HTERT RPE-1 (cell line): Measurements from ENCODE around the gene TAAR9.
"Not testable (repeated sequence)": the region's sequence is repeated elsewhere in the genome, so short reads cannot be mapped to it uniquely, and the experiment has no call there.

ENCODE experiments used
- in situ Hi-C: fragments of 300-500 bp; cut with MboI; formaldehyde crosslinking; loops from 4 replicates; pipeline ENCODE4 v1.14.3; 2020; ENCODE audit warnings: low sequenced_read_pairs

The TAAR9 gene

DNA sequence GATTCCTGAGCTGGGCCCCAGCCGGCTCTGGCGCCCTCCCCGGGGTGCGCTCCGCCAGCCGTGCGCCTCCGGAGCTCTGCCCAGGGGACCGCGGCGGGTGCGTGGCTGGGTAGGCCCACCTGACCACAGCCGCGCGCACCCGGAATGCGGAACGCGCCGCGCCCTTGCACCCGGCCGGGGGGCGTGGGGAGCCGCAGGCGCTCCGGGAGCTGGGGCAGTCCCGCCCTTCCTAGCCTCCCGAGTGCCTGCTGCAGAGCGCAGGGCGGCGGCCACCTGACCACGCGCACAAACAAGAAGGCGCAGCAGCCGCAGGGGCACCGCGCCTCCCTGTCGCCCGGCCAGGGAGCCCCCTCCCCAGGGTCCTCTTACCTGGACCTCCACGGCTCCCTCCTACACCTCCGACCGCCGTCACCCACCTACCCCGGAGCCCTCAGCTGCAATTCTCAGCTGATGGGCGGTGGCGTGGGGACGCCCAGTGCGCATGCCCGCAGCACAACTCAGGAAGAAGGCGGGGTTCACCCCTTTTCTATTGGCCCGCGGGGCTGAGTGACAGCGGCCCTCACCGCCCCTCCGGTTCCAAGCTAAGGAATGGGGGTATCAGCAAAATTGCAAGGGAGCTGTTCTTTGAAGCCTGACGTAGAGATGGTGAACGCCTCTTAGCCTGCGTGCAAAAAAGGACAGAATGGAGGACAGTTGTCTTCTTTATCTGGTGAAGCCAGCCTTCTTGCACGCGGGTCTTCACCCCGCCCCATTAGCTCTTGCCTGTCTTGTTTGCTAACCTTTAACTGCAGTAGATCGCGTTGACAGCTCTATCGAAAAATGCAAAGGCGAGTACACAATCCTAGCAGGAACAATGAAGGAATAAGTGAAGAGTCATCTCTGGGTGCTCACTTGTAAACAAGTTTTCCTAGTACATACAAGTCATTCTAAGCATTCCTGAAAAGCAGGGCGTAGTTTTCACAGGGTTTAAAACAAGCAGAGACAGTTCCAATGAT, 25.1 kb upstream of the TAAR9 start, which contains the start of gene STX7:
Gene STX7, minus strand, starts transcription at position 479 of the 995 bp plus-strand sequence. CDS start 9,586 bp downstream, outside the sequence.
- in situ Hi-C loops = no loop called here

DNA sequence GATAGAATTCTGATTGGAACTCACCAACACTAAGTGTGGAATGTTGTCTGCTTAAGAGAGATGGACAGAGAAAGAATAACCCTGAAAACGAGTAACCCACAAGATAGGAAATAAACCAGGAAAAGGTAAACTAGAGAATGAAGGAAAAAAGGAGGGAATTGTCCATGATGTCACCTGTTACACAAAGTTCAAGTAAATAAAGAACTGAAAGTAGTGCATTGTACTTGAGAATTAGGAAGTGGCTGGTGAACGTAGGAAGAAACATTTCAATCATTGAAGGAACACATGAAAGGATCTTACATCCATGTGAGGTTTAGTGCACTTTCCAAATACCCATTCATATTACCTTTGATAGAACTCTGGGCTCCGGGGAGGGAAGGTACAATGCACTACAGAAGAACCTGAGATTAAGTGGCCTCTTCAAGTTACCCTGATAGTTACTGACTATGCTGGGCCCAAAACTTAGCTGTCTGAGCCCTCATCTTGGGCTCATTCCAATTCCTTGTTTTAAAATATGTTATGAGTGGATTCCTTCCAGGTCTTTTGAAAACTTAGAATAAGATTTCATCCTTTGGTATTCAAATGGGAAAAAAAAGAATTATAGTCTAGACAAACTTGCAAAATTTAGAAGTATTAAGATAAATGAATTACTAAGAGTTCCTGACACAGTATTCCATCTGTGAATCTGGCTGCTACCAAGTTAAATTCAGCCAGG, 24.1 kb upstream of the TAAR9 start:
- in situ Hi-C loops = no loop called here

DNA sequence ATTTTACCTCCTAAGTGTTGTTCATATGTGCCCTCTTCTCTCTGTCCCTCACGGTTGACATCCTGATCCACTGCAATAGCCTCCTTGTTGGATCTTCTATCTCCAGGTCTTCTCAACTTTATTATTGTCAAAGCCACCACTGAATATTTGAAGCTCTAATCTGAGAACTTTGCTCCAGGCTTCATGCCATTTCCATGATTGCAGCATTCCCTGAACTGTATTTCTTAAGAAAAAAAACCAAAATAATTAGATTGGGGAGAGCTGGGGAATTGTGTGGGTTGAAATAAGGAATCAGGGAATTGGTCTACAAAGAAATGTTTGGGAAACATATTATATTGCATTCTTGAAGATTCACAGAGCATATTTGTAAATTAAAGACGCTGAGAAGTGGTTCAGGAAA, 22.7 kb upstream of the TAAR9 start:
- in situ Hi-C loops = no loop called here

DNA sequence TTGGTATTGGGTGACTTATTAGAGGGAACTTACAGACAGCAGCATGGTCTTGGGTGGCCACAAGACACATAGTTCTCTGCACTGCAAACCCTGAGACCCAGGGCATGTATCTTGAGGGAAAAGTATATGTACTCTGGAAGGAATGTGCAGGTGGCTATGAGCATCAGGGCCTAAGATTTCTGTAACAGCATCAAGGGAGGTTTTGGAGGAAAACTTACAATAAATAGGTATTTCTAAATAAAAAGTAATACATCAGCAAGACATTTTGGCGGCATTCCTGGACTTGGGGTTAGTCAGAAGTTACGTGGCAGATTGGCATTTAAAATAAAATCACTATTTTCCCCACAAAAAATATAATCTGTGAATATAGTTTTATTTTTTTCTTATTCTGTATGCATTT, 17.1 kb upstream of the TAAR9 start:
- in situ Hi-C loops = no loop called here

DNA sequence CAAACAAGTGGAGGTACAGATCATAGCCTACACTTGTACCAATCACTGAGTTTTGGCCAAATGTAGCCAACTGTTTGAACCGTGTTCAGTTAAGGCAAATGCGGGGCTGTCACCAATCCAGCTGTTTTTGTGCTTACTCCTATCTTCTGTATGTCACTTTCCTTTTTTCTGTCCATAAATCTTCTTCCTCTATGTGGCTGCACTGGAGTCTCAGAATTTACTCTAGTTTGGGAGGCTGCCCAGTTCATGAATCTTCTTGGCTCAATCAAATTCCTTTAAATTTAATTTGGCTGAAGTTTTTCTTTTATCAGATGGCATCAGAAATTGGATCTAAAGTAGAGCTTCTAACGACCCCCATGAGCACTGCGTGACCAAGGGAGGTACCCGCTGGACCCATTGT, 13.4 kb upstream of the TAAR9 start:
- in situ Hi-C loops = no loop called here

DNA sequence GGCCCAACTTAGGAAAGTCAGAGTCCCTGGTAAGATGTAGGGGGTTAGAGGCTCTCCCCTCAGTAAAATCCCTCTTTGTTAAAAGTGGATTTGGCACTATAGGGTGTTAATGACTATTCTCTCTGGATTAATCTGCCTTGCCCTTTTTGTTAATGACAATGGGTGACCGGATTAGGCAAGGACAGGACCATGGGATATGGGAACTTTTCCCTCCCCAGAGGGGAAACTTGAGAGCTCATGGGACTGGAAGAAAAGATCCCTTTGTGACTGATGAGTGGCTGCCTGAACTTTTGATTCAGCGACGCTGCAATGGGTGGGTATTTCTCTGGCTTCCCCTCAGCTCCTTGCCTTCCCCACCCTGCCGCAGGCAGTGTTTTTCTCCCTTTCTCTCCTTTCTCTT, 12.2 kb upstream of the TAAR9 start:
- in situ Hi-C loops = no loop called here

DNA sequence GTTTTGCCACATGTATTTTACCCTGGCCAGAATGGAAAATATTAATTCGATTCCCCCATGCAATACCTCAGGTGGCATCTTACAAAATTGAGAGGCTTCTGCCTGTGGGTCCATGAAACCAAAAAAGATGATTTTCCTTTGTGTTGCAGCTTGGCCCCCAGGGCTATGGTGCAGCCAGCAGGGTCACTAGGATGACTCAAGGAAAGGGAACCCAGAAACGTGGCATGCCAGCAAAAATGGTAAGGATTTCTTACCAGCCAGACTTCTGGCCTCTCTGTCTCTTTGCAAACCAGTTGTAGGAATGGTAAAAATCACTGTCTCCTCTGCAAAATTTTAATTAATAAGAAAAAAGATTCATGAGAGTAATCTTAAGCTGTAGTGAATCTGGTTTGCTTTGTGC, 11.6 kb upstream of the TAAR9 start:
- in situ Hi-C loops = no loop called here

DNA sequence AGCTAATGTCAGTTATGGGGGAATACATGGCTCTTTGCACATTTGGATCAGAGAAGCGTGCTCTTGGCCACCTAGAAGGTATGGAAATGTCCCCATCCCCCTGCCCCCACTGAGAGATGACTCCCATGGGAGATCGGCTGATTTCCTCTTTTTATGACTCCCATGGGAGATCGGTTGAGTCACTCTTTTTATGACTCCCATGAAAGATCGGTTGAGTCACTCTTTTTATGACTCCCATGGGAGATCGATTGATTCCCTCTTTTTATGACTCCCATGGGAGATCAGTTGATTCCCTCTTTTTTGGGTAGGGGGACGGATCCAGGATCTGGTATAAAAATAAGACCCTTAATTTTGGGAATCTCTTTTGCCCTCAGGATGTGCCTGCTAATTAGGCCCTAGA, 10.3 kb upstream of the TAAR9 start:
- in situ Hi-C loops = no loop called here

DNA sequence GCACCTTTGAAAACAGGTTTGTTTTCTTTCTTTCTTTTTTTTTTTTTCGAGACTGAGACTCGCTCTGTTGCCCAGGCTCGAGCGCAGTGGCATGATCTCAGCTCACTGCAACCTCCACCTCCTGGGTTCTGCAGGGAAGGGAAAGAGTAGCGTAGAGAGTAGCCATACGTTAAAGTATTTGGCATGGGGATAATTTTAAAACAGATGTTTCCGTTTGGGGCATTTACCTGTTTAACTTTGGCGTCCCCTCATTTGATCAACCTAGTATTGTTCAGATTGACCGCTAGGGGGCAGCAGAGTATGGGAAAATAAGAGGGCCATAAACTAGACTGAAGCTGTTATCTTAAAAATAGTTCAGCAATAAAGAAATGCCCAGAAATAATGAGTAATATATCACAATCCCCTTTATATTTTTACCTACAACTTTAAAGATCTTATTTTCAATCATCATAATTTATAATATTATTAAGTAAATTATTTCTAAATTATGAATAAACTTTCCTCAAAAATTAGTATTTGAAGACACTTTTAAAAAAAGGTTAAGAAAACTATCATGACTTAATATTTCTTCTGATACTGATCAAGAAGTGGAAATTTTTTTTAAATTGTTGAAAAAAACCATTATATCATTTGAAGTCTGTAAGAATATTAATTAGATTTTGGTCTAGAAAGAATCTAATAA, 7.6 kb upstream of the TAAR9 start:
- in situ Hi-C loops = no loop called here

DNA sequence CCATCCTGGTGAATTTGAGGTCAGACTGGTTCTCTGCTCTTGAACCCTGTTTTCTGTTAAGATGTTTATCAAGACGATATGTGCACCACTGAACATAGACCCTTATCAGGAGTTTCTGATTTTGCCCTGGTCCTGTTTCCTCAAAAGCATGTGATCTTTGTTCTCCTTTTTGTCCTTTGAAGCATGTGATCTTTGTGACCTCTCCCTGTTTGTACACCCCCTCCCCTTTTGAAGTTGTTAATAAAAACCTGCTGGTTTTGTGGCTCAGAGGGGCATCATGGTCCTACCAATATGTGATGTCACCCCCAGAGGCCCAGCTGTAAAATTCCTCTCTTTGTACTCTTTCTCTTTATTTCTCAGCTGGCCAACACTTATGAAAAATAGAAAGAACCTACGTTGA, 3.5 kb upstream of the TAAR9 start:
- in situ Hi-C loops = not testable (repeated sequence)

DNA sequence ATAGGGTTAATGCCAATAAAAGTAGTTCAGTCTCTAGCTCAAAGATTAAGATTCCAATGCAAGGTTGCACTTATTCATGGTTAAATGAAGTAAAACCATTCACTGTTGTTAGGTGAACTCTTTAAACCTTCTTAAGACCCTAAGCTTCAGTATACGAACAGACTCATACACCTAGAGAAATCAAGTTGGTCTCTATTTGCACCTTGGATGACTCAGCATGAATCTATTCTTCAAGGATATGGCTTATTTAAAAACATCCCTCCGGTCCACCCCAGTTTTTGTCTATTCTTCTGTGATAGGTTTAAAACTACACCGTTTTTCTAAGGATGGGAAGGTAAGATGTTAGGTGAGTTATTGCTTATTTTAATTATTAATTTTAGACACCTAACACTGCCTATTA, 932 bp upstream of the TAAR9 start:
- in situ Hi-C loops = no loop called here

DNA sequence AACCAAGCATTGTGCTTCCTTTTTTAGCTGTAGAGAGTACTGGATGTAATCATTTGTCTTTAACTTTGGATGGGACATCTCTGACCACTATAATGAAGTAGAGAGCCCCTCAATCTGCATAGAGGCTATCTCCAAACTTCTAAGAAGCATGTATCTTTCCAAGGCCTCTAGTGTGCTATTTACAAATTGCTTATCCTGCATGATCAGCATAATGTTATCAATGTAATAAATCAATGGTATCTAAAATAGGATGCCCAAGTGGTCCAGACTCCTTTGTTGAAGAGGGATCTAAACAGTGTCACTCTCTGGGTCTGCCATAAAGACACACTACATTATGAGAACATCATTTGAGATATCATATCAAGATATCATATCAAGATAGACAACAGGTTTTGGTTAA, 6.7 kb downstream of the TAAR9 start:
- in situ Hi-C loops = no loop called here

DNA sequence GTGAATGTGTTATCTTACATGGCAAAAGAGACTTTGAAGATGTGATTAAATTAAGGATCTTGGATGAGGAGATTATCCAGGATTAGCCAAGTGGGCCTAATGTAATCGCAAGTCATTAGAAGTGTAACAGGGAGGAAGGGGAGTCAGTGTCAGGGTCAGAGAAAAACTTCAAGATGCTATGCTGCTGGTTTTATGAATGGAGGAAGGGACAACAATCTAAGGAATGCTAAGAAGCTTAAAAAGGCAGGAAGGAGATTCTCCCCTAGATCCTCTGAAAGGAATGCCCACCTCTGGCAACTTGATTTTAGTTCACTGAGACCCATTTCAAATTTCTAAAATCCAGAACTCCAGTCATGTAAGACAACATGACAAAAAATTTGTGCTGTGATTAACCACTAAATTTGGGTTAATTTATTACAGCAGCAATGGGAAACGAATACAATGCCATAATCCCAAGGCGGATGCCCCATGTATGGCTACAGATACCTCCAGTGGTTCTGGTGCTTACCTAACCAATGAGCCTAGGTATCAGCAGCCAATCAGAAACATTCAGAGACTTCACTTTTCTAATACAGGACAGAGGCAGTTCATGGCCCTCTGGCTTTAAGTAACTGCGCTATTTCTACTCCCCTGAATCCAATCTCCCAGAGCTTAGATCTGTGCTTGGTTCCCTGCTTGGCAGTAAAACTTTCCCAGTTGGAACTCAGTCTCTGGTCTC, 10.8 kb downstream of the TAAR9 start:
- in situ Hi-C loops = no loop called here

DNA sequence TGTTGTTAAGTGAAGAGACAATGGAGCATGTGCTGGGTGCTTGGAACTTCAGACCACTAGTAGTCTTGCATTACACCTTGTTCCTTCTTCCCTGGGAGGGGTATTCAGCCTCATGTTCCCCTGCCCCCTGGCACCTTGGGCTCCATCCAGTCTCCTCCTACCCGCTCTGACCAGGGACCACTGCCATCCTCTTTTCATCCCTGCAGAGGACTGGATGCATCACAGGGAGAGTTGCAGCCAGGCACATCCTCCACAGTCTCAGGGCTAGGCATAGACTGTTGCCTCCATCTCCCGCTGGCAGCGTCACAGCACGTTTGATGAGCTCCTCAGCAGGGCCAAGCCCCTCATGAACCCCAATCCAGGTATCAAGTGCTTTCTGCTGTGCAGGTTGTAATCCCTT, 13.1 kb downstream of the TAAR9 start:
- in situ Hi-C loops = no loop called here

DNA sequence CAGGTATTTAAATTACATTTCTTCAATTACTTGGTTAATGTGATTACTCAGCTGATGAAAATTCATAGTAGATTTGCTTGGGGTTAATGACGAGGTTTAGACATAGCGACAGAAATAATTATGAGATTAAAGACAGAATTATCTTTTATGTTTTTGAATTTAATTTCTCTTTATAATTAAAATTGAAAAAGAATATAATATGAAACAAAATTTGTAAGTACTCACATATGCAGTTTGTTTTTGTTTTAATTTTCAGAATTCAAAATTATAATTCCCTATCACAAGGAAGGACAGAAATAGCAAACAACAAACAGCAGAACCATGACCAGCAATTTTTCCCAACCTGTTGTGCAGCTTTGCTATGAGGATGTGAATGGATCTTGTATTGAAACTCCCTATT, 14.3 kb downstream of the TAAR9 start, which contains the start of gene TAAR8:
Gene TAAR8, plus strand, starts transcription at position 301 of the 400 bp plus-strand sequence. Its CDS starts 21 bp downstream, at position 322.
- in situ Hi-C loops = no loop called here

DNA sequence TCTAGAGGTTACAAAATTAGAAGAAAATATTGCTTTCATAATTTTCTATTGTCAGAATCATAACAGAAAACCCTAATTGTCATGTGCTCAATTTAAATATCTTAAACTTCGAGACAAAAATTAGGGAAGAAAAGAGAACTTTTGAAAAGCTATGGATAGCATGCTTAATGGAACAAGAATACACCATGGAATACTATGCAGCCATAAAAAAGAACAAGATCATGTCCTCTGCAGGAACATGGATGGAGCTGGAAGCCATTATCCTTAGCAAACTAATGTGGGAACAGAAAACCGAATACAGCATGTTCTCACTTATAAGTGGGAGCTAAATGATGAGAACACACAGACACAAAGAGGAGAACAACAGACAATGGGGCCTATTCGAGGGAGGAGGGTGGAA, 22.0 kb downstream of the TAAR9 start:
- in situ Hi-C loops = not testable (repeated sequence)

DNA sequence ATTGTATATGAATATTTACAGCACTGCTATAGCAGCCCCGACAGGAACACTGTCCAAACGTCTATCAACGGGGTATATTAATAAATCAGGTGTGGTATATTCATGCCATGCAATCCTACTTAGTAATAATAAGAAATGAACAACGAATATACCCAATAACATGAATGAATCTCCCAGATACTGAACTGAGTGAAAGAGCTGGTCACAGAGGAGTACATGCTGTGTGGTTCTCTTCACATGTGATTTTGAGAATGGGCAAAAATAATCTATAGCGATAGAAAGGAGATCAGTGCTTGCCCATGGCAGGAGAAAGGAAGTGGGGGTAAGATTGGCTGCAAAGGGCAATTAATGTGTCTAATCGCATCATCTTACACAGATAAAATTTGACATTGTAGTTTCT, 28.3 kb downstream of the TAAR9 start:
- in situ Hi-C loops = no loop called here

DNA sequence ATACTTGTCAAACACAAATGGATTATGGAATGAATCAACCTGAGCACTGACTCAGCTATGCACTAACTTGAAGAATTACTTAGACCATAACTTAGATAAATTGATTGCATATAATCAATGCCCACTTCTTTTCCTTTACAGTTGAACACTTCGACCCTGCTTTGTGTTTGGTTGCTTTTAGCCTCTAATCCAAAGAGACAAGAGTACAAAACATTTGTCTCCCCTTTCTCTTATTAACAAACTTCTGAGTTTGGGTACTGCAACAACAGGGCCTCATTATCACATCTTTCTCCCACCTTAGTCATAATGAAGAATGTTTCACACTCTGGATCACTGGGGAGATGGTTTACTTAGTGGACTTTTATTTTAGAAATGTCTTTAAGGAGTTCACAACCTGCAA, 29.5 kb downstream of the TAAR9 start:
- in situ Hi-C loops = no loop called here

DNA sequence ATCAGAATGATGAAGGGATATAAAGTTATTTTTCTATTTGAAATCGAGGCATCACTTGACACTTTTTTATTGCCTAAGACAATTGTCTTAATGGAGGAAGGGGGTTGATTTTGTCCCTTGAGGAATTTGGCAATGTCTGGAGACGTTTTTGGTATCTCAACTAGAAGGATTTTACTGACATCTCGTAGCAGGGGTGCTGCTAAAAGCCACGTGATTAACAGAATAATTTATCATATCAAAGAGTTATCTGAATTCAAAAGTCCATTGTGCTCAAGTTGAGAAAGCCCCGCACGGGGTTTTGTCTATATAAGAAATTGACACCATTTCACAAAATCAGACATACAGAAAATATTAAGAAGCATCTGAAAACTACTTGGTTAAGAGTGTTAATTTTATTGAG, 30.5 kb downstream of the TAAR9 start:
- in situ Hi-C loops = no loop called here

DNA sequence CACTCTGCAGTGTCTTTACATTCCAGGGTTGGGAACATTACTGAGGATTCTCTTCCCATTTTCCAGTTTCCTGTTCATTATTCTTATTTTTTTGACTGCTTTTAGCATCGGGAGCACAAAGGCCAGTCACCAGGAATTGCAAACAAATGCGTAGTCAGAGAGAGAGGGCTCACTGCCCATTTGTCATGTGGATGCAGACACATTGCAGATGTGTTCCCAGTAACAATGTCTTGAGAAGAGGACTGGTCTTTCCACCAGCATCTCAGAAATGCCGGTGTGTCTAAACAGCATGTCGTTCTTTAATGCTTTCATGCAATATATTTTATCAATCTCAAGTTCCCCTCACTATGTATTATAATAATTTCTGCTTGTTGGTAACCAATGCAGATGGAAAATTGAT, 31.1 kb downstream of the TAAR9 start:
- in situ Hi-C loops = no loop called here
